KOPT-K1 (cell line): ENCODE data around the gene CPNE5.

ENCODE experiments used
- H3K27ac ChIP-seq: fragments of 200-600 bp; sonication (generic); 2 replicates; pipeline ENCODE4 v1.5.1; 2016; ENCODE audit warnings: antibody characterized with exemption, mild to moderate bottlenecking, low read depth, low read length; ENCODE audit not compliant: poor library complexity, severe bottlenecking
- H3K36me3 ChIP-seq: fragments of 200-600 bp; sonication (generic); 2 replicates; pipeline ENCODE4 v1.5.1; 2017; ENCODE audit warnings: antibody characterized with exemption, mild to moderate bottlenecking, low read length, moderate library complexity; ENCODE audit not compliant: insufficient read depth
- H3K9me3 ChIP-seq: fragments of 200-600 bp; sonication (generic); 2 replicates; pipeline ENCODE4 v1.5.1; 2017; ENCODE audit warnings: antibody characterized with exemption, low read length, mild to moderate bottlenecking; ENCODE audit not compliant: insufficient read depth, poor library complexity, severe bottlenecking

CPNE5 gene

GRCh38 chr6:36783603-36784375, 55.5 kb downstream of the CPNE5 start:
- no peaks in the 10 kb centered on the region for H3K9me3 ChIP-seq
- H3K36me3 ChIP-seq = no peaks in the 10 kb centered on the region
- H3K27ac ChIP-seq = no peak overlapping the region

GRCh38 chr6:36781669-36782068, 57.6 kb downstream of the CPNE5 start:
- H3K27ac ChIP-seq = peak overlapping the region; percentile 11
- no peaks in the 10 kb centered on the region for H3K9me3 ChIP-seq
- no peaks in the 10 kb centered on the region for H3K36me3 ChIP-seq

DNA sequence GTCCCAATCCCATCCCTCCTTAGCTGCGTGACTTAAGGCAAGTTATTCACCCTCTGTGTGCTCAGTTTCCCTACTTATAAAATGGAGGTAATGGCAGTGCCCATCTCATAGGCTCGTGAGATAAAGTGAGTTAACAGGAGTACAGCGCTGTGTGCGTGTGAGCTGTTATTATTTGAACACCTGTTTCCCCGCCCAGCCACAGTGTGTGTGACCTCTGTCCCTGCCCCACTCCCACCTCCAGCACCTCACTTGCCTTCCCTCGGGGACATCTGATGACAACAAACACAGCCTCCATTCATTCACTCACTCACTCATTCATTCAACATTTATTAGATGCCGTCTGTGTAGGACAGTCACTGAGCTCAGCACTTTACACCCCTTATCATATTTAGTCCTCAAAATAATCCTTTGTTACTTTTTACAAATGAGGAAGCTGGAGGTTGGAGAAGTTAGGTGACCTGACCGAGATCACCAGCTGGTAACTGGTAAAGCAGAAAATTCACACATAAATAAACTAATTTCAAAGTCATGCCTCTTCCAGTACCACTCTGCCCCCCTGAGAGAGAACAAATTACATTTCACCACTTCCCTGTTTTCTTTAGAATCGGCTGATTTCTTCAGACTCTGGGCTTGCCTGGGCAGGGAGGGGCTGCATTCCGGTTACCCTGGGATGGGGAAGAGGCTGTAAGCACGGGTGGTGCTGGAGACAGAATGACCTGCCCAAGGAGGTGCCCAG, 58.6 kb downstream of the CPNE5 start:
- no peaks in the 10 kb centered on the region for H3K9me3 ChIP-seq
- H3K27ac ChIP-seq = no peak overlapping the region
- no peaks in the 10 kb centered on the region for H3K36me3 ChIP-seq

GRCh38 chr6:36779227-36779626, 60.0 kb downstream of the CPNE5 start:
- no peak overlapping the region for H3K27ac ChIP-seq
- H3K36me3 ChIP-seq = no peaks in the 10 kb centered on the region
- H3K9me3 ChIP-seq = no peaks in the 10 kb centered on the region

- no peaks in the 10 kb centered on the region for H3K36me3 ChIP-seq
- H3K9me3 ChIP-seq = no peaks in the 10 kb centered on the region
- no peak overlapping the region for H3K27ac ChIP-seq
Observed at GRCh38 chr6:36777801-36778200, 61.4 kb downstream of the CPNE5 start.

DNA sequence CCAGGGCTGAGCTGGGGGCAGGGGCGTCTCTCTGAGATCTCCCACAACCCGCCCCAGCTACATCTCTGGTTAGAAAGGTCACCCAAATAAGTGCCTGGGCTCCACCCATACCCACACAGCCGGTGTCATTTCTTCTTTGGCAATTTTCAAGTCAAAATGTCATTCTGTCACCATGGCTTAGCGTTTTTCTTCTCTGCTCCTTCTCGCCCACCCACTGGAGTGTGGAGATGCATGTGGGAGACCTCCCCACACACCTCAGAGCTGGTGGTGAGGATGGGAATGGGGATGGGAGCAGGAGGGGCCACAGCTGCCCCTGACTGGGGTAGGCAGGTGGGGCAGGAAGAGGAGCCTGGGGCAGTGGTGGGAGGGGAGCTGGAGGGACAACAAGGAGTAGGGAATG, 63.1 kb downstream of the CPNE5 start:
- no peak overlapping the region for H3K27ac ChIP-seq
- no peaks in the 10 kb centered on the region for H3K36me3 ChIP-seq
- no peaks in the 10 kb centered on the region for H3K9me3 ChIP-seq

DNA sequence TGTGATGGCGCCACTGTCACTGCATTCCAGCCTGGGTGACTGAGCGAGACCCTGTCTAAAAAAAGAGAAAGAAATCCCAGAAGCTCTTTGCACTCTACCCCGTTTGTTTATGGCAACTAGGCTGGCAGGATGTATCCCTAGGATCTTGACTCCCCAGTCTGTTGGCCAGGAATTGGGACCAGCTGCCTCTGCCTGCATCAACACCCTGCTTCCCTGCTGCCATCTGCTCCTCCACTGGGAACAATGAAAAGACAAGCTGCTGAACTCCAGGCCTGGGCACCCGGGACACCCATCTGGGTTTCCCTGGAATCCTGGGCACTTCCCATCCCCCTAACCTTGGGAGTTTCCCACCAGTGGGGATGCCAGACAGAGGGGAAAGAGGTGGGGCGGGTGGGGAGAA, 64.9 kb downstream of the CPNE5 start:
- no peak overlapping the region for H3K27ac ChIP-seq
- no peaks in the 10 kb centered on the region for H3K9me3 ChIP-seq
- no peaks in the 10 kb centered on the region for H3K36me3 ChIP-seq

- peak overlapping the region; percentile 72 for H3K27ac ChIP-seq
- H3K9me3 ChIP-seq = no peaks in the 10 kb centered on the region
- H3K36me3 ChIP-seq = no peaks in the 10 kb centered on the region
Observed at GRCh38 chr6:36772397-36772796, 66.8 kb downstream of the CPNE5 start.

DNA sequence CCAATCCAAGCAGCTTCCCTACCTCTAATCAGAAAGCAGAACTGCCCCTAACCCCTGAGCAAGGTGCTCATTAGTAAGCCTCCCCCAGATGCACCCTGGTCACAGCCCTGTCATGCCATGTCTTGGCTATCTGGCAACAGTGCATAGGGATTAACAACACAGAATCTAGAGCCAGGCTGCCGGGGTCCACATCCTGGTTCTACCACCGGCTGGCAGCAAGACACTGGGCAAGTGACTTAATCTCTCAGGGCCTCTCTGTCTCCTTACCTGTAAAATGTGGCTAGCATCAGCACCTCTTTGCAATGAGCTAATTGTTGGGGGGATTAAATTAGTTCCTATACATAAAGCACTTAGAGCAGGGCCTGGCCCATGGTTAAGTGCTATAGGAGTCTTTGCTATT, 68.1 kb downstream of the CPNE5 start:
- H3K36me3 ChIP-seq = no peaks in the 10 kb centered on the region
- H3K9me3 ChIP-seq = no peaks in the 10 kb centered on the region
- peak overlapping the region; percentile 72 for H3K27ac ChIP-seq

GRCh38 chr6:36769676-36770499, 69.4 kb downstream of the CPNE5 start:
- H3K36me3 ChIP-seq = no peaks in the 10 kb centered on the region
- H3K27ac ChIP-seq = peak overlapping the region; percentile 72
- H3K9me3 ChIP-seq = no peaks in the 10 kb centered on the region

DNA sequence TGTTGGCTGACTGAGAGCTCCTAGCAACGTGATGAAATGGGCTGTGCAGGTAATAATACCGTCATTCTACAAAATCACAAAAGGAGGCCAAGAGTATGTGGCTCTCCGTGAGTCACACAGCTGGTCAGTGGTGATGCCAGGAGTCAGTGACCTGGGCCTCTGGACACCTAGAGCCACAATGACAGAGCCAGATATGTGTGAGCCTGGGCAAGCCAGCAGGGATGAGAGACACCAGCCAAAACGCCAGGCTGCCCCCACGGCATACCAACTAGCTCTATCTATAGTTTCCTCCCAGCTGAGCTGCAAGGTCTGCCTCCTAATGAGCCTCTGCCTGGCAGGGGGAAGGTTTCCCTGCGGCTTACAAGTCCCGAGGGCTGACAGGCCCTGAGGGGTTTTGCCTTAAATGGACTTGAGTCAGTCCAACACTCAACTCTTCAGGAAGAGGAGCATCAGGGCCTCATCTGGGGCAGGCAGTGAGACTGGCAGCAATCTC, 70.0 kb downstream of the CPNE5 start:
- no peaks in the 10 kb centered on the region for H3K36me3 ChIP-seq
- H3K27ac ChIP-seq = peak overlapping the region; percentile 72

GRCh38 chr6:36766399-36766945, 72.8 kb downstream of the CPNE5 start:
- Histone ChIP-seq H3K36me3 (no peaks in the 10 kb centered on the region), H3K9me3 (no peaks in the 10 kb centered on the region), H3K27ac (no peak overlapping the region)

More for the DNA sequence above, 70.0 kb downstream of the CPNE5 start:
- H3K9me3 ChIP-seq = no peaks in the 10 kb centered on the region

GRCh38 chr6:36765594-36766398, 73.4 kb downstream of the CPNE5 start:
- no peak overlapping the region for H3K27ac ChIP-seq

DNA sequence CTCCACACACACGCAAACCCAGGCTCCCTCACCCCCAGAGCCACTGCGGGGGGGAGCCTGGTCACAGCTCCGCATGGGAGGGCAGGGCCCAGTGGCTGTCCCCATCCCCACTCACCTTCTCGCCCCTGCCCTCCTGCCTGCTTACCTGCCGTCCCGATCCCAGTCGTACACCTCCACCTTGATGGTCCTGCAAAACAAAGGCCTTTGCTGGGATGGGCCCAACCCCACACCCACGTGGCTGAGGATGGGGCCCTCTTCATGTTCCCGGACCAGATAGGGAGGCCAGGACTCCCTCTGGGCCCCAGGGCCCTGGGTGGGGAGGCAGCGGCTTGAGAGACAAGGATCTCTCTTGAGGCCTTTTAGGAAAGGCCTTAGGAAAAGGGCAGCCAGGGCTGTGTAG, 74.1 kb downstream of the CPNE5 start:
- Histone ChIP-seq H3K27ac (no peak overlapping the region), H3K36me3 (no peaks in the 10 kb centered on the region), H3K9me3 (no peaks in the 10 kb centered on the region)

More at GRCh38 chr6:36765594-36766398, 73.4 kb downstream of the CPNE5 start:
- Histone ChIP-seq H3K36me3 (no peaks in the 10 kb centered on the region), H3K9me3 (no peaks in the 10 kb centered on the region)
